ENCODE data around the gene MYO1C.

DNA sequence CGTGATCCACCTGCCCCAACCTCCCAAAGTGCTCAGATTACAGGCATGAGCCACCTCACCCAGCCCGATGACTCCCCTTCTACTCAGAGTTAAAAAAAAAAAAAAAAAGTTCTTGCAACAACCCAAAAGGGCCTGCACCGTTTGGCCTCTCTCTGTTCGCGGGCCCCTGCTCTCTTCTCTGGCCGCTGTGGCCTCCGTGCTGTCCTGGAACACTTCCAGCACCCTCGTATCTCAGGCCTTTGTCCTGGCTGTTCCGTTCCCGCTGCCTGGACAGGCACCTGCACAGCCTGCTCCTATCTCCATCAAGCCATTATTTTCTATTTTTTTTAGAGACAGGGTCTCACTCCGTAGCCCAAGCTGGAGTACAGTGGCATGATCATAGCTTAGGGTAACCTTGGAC is 10.8 kb downstream of the MYO1C start:
- TF ChIP-seq CTCF (IDR thresholded peaks at IDR 0.05 in 4 of 5, conservative IDR thresholded peaks at IDR 0.05 in 1 of 5) (no peak), POLR2A (IDR thresholded peaks at IDR 0.05) (no peak)

Data from gastrocnemius medialis (tissue), 4 donors.